ENCODE results near the gene ARMC2.

GRCh38 chr6:108798670-108799353 lies 49.4 kb upstream of the ARMC2 start:
- TF ChIP-seq POLR2A (IDR thresholded peaks at IDR 0.05; ENCODE audit: low read length) (no peak), GATA1 (IDR thresholded peaks at IDR 0.05; ENCODE audit: low read depth, low read length) (no peak)

All from erythroblast (primary cell).